22Rv1 (cell line): ENCODE measurements around the gene GABPB2.

Source experiments
- H3K27ac ChIP-seq: fragments of 450-650 bp; 2 replicates; pipeline ENCODE4 v1.5.1; 2017
- ZFX ChIP-seq: fragments of 450-650 bp; IDR thresholded peaks from 2 replicates; pipeline ENCODE4 v1.6.1; 2017; ENCODE audit warnings: antibody characterized with exemption, borderline replicate concordance
- TF ChIP-seq, protein P1 (sequence below): fragments of 450-650 bp; IDR thresholded peaks from 2 replicates; pipeline ENCODE4 v1.5.1; 2017; ENCODE audit warnings: mild to moderate bottlenecking

Gene GABPB2

DNA sequence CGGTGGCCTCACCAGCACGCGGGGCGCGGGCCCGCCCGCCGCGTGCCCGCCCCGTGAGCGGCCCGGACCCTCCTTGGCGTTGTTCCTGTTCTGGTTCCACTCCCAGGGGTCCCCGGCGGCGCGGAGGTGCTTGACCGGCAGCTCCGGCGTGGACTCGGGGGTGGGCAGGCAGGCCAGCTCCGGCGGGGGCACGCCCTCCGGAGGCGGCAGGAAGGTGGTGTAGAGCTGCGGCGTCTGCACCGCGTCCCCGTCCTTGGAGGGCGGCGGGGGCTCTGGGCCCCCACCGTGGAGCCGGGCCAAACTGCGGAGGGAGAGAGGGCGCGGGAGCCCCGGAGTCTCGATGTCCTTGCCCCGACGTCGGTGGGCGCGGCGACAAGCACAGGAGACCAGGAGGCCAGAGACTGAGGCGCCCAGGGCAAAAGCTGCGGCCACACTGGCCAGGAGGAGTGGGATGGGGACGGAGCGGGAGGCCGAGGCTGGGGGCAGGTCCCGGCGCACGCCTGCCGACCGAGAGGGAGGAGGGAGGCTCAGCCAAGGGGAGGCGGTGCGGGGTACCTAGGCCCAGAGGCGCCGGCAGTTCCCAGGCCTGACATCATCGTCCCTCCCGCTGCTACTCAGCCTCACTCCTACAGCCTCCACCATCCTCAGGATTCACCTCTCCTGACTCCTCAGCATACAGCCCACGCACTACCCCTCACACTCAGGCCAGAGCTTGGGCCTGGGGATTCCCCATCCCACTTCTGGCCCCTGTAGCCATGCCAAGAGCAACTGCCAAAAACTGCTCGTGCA is 62.7 kb downstream of the GABPB2 start:
- TF ChIP-seq ZFX, result no peak
- TF ChIP-seq, protein P1, sequence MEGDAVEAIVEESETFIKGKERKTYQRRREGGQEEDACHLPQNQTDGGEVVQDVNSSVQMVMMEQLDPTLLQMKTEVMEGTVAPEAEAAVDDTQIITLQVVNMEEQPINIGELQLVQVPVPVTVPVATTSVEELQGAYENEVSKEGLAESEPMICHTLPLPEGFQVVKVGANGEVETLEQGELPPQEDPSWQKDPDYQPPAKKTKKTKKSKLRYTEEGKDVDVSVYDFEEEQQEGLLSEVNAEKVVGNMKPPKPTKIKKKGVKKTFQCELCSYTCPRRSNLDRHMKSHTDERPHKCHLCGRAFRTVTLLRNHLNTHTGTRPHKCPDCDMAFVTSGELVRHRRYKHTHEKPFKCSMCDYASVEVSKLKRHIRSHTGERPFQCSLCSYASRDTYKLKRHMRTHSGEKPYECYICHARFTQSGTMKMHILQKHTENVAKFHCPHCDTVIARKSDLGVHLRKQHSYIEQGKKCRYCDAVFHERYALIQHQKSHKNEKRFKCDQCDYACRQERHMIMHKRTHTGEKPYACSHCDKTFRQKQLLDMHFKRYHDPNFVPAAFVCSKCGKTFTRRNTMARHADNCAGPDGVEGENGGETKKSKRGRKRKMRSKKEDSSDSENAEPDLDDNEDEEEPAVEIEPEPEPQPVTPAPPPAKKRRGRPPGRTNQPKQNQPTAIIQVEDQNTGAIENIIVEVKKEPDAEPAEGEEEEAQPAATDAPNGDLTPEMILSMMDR, result no peak
- H3K27ac ChIP-seq, result no peak overlapping the region

DNA sequence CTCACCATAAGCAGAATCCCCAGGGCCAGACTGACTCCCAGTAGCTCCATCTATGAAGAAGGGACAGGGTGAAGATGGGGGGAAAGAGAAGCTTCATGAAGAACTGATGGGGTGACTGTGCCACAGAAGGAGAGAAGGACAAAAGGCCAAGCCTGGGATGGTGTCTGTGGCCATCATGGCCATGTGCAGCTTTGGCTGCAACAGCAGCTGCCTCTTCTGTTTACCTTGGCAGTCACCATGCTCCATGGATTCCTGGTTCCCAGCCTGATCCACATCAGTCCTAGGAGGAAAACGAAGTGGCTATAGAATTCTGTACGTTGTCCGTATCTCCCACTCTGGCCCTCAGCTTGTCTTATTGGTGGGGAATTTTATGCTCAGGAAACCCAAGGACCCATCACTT is 63.8 kb downstream of the GABPB2 start:
- TF ChIP-seq, protein P1, result no peak
- TF ChIP-seq ZFX, result no peak
- H3K27ac ChIP-seq, result no peak overlapping the region

DNA sequence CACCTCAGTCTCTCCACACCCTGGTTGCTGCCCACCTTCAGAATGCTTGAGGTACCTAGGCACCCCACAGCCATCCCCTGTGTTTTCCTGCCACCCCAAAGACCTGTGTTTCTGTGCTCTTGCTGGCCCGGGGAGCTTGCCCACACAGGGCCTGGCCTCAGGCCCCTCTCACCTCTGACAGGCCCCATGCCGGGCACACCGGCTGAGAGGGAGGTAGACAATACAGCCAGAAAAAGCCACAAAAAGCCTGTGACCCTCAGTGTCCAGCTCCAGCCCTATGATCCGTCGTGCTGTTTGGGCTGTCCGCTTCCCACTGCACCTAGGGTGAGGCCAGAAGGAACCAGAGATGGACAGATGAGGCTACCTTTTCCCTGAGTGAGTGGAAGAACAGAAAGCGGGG is 64.4 kb downstream of the GABPB2 start:
- TF ChIP-seq, protein P1, result no peak
- no peak for TF ChIP-seq ZFX
- H3K27ac ChIP-seq, result no peak overlapping the region

DNA sequence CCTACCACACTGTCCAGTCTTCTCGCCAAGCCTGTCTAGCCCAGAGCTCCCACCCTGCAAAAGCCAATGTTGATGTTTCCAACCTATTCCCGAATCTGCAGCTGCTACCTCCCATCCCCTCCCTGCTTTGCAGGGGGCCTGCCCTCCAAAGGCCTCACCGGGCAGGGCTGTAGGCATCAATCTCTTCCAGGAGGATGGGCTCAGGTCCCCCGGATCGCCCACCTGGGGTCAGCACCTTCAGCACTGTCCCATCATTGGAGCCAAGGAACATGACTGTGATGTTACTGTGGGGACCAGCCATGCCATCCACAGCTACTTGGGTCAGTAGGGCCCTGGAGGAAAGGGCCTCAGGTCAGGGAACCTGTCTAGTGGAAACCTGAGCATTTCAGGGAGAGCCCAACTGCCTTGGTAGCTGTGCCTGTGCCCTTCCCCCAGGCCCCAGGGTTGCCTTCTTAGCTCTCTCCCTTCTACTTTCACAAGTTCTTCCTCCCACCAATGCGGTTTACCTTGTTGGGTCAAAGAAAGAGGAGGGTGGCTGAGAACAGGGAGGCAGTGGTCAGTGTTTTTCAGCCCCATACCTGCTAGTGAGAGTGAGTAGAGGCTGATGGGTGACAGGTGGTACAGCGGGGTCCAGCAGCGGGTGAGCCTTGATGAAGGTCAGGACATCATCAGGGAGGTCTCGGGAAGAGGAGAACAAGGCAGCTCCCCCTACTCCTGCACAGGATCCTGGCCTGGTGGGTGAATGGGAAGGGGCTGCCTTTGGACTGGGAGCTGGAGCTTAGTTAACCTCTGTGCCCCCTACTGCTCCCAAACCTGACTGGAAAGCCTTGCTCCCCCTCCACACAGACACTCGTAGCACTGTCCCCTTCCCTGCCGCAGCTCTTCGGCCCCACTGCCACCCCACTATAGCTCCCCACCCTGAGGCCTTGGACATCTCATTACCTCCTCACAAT is 65.1 kb downstream of the GABPB2 start:
- H3K27ac ChIP-seq, result no peak overlapping the region
- no peak for TF ChIP-seq ZFX
- TF ChIP-seq, protein P1, result 0 out of 2 replicates have a peak, but pooled peaks have one; percentile 1

DNA sequence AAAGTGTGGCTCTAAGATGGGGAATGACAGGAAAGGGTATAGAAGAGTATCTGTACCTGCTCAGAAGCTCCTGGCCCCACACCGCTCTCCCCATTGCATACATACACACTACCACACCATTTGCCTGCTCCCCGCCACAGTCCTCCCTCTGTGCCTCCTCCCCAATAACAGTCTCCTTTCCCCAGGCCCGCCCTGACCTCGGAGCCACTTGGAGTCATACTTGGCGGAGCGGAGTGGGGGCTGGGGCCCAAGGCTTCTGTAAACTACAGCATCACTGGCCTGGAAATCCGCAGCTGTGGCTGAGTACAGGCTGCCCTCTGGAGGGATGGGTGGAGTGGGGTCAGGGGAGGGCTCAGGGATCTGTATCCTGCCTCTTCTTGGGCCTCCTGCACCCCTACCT is 67.2 kb downstream of the GABPB2 start:
- TF ChIP-seq, protein P1, result no peak
- no peak for TF ChIP-seq ZFX
- no peak overlapping the region for H3K27ac ChIP-seq

DNA sequence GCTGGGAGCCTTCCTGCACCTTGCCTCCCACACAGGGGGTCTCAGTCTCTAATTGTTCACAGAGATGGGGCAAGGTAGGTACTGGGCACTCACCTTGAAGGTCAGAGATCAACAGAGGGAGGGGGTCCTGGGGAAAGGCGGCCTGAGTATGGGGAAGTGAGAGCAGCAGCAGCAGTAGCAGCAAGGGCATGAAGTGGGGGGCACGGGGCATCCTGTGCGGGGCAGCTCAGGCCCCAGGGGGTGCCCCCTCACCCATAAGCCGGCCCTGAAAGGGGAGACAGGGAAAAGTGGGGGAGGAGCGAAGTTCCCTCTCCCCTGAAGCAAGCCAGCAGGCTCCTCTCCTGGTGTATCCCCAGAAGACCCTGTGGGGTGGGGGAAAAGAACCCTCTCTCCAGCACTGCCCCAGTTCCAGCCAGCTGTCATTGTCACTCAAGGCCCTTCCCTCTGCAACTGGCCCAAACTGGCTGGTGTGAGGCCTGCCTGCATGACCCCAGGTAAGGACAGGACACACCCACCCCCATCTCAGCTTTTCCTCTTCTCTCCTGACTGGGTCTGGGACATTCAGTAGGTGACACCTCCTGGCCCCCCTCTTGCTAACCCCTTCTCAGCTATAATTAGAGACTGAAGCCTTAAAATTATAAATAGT is 72.0 kb downstream of the GABPB2 start:
- no peak overlapping the region for H3K27ac ChIP-seq
- no peak for TF ChIP-seq ZFX

DNA sequence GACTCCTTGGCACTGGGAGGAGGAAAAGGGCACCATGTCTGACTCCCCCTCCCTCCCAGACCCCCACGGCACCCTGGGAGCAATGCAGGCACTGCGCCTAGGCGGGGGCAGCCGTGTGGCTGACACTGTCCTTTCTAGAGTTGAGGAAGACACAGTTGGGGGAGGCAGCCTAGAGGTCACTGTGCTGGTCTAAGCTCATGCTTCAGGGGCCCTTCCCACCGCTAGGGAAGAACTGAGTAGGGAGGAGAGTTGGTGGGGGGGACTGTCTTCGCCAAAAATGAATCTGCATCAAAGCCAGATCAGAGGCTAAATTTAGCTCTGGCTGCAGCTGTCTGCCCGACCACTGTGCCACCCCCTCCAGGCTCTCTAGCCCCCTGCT is 72.5 kb downstream of the GABPB2 start:
- H3K27ac ChIP-seq, result no peak overlapping the region
- TF ChIP-seq, protein P1, result no peak
